SU-DHL-6 (cell line): ENCODE data around the gene RNF114.

Experiments used
- H2AFZ ChIP-seq: fragments of 200-600 bp; sonication (generic); 2 replicates; pipeline ENCODE4 v1.6.1; 2014; ENCODE audit warnings: low read depth, mild to moderate bottlenecking, moderate library complexity, mixed read lengths, antibody characterized with exemption, low read length; ENCODE audit not compliant: severe bottlenecking
- H3F3A ChIP-seq: fragments of 200-600 bp; shearing (Covaris generic); 2 replicates; pipeline ENCODE4 v1.6.0; 2016; ENCODE audit warnings: antibody characterized with exemption, mild to moderate bottlenecking; ENCODE audit not compliant: insufficient read depth
- H3K27ac ChIP-seq: fragments of 200-600 bp; sonication (generic); 2 replicates; pipeline ENCODE4 v1.5.1; 2016; ENCODE audit warnings: low read depth, mild to moderate bottlenecking, low read length, moderate library complexity, mixed read lengths
- H3K27me3 ChIP-seq: fragments of 200-600 bp; sonication (generic), shearing (Covaris generic); 2 replicates; pipeline ENCODE4 v1.6.0; 2014; ENCODE audit warnings: mild to moderate bottlenecking, low read length
- H3K36me3 ChIP-seq: fragments of 200-600 bp; sonication (generic); 2 replicates; pipeline ENCODE4 v1.6.1; 2014; ENCODE audit warnings: mild to moderate bottlenecking, low read length, mixed read lengths
- H3K4me2 ChIP-seq: fragments of 300-600, 200-600 bp; shearing (Covaris generic), sonication (generic); 2 replicates; pipeline ENCODE4 v1.6.0; 2014; ENCODE audit warnings: low read length, low read depth, mild to moderate bottlenecking; ENCODE audit not compliant: poor library complexity, severe bottlenecking
- H3K4me3 ChIP-seq: fragments of 200-600 bp; sonication (generic); 2 replicates; pipeline ENCODE4 v1.5.1; 2014; ENCODE audit warnings: antibody characterized with exemption, low read length, mild to moderate bottlenecking, mixed read lengths; ENCODE audit not compliant: insufficient read depth, poor library complexity, severe bottlenecking
- H3K79me2 ChIP-seq: fragments of 200-600 bp; sonication (generic); 2 replicates; pipeline ENCODE4 v1.6.1; 2014; ENCODE audit warnings: mild to moderate bottlenecking, low read length, moderate library complexity; ENCODE audit not compliant: insufficient read depth
- H3K9ac ChIP-seq: fragments of 200-600 bp; sonication (generic); 2 replicates; pipeline ENCODE4 v1.7.0; 2014; ENCODE audit warnings: mild to moderate bottlenecking, low read length
- H3K9me2 ChIP-seq: fragments of 200-600 bp; sonication (generic); replicated peaks from 2 replicates; pipeline ENCODE4 v1.6.1; 2014; ENCODE audit warnings: low read length; ENCODE audit not compliant: insufficient read depth
- H3K9me3 ChIP-seq: fragments of 200-600 bp; sonication (generic); 2 replicates; pipeline ENCODE4 v1.6.1; 2014; ENCODE audit warnings: low read length, mixed read lengths; ENCODE audit not compliant: insufficient read depth
- H4K20me1 ChIP-seq: fragments of 200-600 bp; sonication (generic); 2 replicates; pipeline ENCODE4 v1.6.1; 2014; ENCODE audit warnings: low read depth, mild to moderate bottlenecking, antibody characterized with exemption, low read length, moderate library complexity, mixed read lengths
- EZH2phosphoT487 ChIP-seq: fragments of 200-600 bp; sonication (generic), shearing (Covaris generic); conservative IDR thresholded peaks from 2 replicates; pipeline ENCODE4 v1.6.1; 2018; ENCODE audit warnings: mild to moderate bottlenecking, antibody characterized with exemption, low read length, moderate library complexity, mixed read lengths
- TF ChIP-seq, protein P1 (sequence below): fragments of 200-600 bp; sonication (generic); IDR thresholded peaks from one replicate; pipeline ENCODE4 v1.5.1; 2017; ENCODE audit warnings: antibody characterized with exemption, mild to moderate bottlenecking, low read length, moderate library complexity; ENCODE audit not compliant: insufficient read depth, poor library complexity, severe bottlenecking

The RNF114 gene

DNA sequence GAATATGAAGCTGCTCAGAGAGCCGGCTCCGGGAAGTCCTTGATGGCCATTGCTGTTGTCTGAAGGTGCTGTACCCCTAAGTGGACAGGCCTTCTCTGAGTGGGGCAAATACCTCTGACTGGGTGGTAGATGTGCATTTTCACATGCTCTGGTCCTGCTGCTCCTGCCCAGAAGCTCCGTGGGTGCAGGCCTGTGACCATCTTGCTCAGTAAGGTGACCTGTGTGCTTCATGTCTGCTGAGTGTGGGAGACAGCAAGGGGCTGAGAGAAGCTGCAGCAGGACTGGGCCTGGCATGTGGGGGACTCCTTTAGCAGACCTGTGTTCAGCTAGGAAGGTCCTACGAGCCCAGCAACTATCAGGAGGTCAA, 25.9 kb upstream of the RNF114 start:
- H4K20me1 ChIP-seq = no peaks in the 10 kb centered on the region
- no peak overlapping the region for H3K9ac ChIP-seq

DNA sequence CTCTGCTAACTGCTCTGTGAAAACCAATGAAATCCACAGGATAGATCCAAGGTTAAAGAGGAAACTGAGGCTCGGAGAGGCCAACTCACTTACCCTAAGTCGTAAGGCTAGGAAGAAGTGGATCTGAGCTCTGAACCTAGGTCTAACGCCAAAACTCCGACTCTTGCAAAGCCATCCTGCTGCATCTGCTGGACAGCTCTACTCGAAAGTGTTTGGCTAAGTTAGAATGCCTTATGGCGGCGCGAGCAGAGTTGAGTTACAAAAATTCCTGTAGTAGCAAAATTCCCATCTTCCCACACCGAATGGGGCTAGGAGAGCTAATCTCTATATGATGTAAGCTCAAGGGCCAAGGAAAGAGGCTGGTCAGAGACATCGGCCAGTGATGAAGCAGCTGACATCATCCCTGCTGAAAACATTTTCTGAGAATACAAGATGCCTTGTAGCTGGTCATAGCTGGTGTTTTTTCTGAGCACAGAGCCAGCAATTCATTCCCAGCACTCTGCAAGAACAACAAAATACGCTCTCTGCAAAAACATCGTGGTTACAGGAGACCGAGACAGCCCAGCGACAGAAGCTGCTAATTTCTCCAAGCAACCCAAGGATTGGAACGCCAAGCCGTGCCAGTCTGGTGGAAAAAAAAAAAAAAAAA, 22.7 kb upstream of the RNF114 start:
- Histone ChIP-seq H3K9me2 (no peaks in the 10 kb centered on the region), H3K4me2 (peak overlapping the region; percentile 73), H2AFZ (no peak overlapping the region), H3F3A (no peaks in the 10 kb centered on the region), H3K9me3 (no peaks in the 10 kb centered on the region), H3K79me2 (peaks cover 42% of the 10 kb centered on the region), H3K27me3 (no peaks in the 10 kb centered on the region), H3K4me3 (no peak overlapping the region), H3K9ac (no peak overlapping the region; the same call in 1 of the 2 replicates), H4K20me1 (no peaks in the 10 kb centered on the region), H3K36me3 (no peaks in the 10 kb centered on the region), H3K27ac (no peak overlapping the region)
- TF ChIP-seq, protein P1, sequence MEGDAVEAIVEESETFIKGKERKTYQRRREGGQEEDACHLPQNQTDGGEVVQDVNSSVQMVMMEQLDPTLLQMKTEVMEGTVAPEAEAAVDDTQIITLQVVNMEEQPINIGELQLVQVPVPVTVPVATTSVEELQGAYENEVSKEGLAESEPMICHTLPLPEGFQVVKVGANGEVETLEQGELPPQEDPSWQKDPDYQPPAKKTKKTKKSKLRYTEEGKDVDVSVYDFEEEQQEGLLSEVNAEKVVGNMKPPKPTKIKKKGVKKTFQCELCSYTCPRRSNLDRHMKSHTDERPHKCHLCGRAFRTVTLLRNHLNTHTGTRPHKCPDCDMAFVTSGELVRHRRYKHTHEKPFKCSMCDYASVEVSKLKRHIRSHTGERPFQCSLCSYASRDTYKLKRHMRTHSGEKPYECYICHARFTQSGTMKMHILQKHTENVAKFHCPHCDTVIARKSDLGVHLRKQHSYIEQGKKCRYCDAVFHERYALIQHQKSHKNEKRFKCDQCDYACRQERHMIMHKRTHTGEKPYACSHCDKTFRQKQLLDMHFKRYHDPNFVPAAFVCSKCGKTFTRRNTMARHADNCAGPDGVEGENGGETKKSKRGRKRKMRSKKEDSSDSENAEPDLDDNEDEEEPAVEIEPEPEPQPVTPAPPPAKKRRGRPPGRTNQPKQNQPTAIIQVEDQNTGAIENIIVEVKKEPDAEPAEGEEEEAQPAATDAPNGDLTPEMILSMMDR = no peak
- no peak for TF ChIP-seq EZH2phosphoT487

More for the DNA sequence above, 25.9 kb upstream of the RNF114 start:
- Histone ChIP-seq H3K36me3 (no peaks in the 10 kb centered on the region), H3K4me2 (no peak overlapping the region), H3K27me3 (no peaks in the 10 kb centered on the region), H2AFZ (no peak overlapping the region), H3F3A (no peaks in the 10 kb centered on the region), H3K27ac (no peak overlapping the region), H3K79me2 (peaks cover 42% of the 10 kb centered on the region), H3K4me3 (no peak overlapping the region), H3K9me2 (no peaks in the 10 kb centered on the region), H3K9me3 (no peaks in the 10 kb centered on the region)
- no peak for TF ChIP-seq EZH2phosphoT487

DNA sequence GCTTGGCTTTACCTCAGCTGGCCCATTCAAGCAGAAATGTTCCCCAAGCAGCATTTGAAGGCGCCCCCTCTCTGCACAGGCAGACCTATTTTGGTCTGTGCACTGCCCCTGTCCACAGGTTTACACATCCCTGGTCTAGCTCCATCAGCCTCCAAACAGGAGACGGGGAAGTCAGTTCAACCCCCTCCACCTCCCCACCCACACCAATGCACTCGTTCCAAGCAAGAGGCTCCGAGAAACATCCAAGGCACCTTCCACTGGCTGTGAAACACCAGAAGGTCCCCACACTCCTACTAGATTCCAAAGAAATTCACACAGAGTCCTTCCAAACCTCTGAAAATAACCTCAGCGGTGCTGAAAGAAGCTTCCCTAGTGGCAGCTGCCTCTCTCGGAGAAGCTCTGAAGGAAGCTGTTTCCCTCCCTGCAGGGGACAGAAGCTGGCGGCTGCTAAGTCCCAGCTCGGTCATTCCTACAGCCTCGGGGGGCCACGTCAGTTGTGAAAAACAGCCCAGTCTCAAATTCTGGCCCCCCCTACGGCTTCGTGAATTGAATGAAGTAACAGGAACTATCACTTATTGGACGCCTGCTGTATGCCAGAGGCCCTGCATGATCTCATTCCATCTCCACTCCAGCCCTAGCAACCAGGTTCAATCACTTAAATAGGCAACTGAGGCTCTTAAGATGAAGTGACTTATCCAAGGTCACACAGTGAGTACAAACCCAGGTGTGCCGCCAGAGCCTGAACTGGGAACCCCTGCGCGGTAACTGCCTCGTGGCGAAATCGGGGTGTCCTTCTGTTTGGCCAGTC, 21.7 kb upstream of the RNF114 start:
- Histone ChIP-seq H3F3A (no peaks in the 10 kb centered on the region), H3K9me3 (no peaks in the 10 kb centered on the region), H3K9me2 (no peaks in the 10 kb centered on the region), H3K4me2 (peak overlapping the region; percentile 73), H3K9ac (peak overlapping the region; percentile 78), H3K36me3 (no peaks in the 10 kb centered on the region), H3K27me3 (no peaks in the 10 kb centered on the region), H3K4me3 (peak overlapping the region; percentile 90), H2AFZ (peak overlapping the region; percentile 91), H4K20me1 (no peaks in the 10 kb centered on the region), H3K79me2 (peaks cover 40% of the 10 kb centered on the region), H3K27ac (no peak overlapping the region)
- TF ChIP-seq, protein P1 = no peak
- TF ChIP-seq EZH2phosphoT487 = no peak

DNA sequence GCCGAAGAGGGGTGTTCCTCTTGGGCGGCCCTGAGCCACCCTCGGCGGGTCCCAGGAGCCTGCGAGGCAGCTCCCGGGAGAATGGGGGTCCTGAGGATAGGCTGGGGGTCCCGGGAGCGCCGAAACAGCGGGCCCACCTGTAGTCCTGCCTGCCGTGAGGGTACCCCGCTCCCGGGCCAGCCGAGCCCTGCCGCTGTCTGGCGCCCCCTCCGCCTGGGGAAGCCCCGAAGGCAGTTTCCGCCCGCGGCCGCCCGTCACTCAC, 21.1 kb upstream of the RNF114 start:
- Histone ChIP-seq H3K27ac (peak overlapping the region; percentile 94), H3K4me3 (peak overlapping the region; percentile 90), H4K20me1 (no peaks in the 10 kb centered on the region), H3K9ac (peak overlapping the region; percentile 78), H3K27me3 (no peaks in the 10 kb centered on the region), H3F3A (no peaks in the 10 kb centered on the region), H3K79me2 (peaks cover 34% of the 10 kb centered on the region), H3K9me3 (no peaks in the 10 kb centered on the region), H3K4me2 (peak overlapping the region; percentile 73), H3K36me3 (no peaks in the 10 kb centered on the region), H3K9me2 (no peaks in the 10 kb centered on the region), H2AFZ (peak overlapping the region; percentile 91)
- TF ChIP-seq, protein P1 = peak; percentile 15
- no peak for TF ChIP-seq EZH2phosphoT487
